C4-2B (cell line): Measurements from ENCODE around the gene SPACA7.

Experiments
- ZFX ChIP-seq: fragments of 450-650 bp; IDR thresholded peaks from 2 replicates; pipeline ENCODE4 v1.6.1; 2017
- TF ChIP-seq, protein P1 (sequence below): fragments of 450-650 bp; conservative IDR thresholded peaks from 2 replicates; pipeline ENCODE4 v1.5.1; 2017; ENCODE audit warnings: mild to moderate bottlenecking

DNA sequence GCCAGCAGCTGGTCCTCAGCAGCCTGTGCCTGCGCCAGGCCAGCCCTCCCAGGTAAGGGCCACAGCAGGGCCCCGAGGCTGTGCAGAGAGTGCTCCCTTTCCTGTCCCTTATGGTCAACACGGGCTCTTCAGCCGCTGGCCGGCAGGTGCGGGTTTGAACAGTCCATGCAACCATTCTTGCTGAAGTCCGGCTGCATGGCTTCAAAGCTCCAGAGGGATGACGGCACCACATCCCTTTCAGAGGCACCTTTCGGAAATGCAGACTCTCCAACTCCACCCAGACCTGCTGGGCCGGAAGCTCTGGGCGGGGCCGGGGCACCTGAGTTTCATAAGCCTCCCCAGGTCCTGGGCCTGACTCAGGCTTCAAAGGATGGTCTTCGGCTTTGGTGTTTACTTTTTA is 81.3 kb downstream of the SPACA7 start:
- TF ChIP-seq, protein P1, sequence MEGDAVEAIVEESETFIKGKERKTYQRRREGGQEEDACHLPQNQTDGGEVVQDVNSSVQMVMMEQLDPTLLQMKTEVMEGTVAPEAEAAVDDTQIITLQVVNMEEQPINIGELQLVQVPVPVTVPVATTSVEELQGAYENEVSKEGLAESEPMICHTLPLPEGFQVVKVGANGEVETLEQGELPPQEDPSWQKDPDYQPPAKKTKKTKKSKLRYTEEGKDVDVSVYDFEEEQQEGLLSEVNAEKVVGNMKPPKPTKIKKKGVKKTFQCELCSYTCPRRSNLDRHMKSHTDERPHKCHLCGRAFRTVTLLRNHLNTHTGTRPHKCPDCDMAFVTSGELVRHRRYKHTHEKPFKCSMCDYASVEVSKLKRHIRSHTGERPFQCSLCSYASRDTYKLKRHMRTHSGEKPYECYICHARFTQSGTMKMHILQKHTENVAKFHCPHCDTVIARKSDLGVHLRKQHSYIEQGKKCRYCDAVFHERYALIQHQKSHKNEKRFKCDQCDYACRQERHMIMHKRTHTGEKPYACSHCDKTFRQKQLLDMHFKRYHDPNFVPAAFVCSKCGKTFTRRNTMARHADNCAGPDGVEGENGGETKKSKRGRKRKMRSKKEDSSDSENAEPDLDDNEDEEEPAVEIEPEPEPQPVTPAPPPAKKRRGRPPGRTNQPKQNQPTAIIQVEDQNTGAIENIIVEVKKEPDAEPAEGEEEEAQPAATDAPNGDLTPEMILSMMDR = no peak
- no peak for TF ChIP-seq ZFX
